GM21825 (cell line): ENCODE measurements around the gene RPL36.
"Not testable (repeated sequence)": the region's sequence is repeated elsewhere in the genome, so short reads cannot be mapped to it uniquely, and the experiment has no call there.

Experiments used
- ATAC-seq: cut with Tn5 transposase; IDR thresholded peaks from one replicate; pipeline ENCODE4 v1.9.1; 2021; ENCODE audit warnings: mild to moderate bottlenecking, moderate library complexity; ENCODE audit not compliant: unreplicated experiment

Gene RPL36

GRCh38 chr19:5688262-5688881 is 1.7 kb upstream of the RPL36 start:
- ATAC-seq = not testable (repeated sequence)

DNA sequence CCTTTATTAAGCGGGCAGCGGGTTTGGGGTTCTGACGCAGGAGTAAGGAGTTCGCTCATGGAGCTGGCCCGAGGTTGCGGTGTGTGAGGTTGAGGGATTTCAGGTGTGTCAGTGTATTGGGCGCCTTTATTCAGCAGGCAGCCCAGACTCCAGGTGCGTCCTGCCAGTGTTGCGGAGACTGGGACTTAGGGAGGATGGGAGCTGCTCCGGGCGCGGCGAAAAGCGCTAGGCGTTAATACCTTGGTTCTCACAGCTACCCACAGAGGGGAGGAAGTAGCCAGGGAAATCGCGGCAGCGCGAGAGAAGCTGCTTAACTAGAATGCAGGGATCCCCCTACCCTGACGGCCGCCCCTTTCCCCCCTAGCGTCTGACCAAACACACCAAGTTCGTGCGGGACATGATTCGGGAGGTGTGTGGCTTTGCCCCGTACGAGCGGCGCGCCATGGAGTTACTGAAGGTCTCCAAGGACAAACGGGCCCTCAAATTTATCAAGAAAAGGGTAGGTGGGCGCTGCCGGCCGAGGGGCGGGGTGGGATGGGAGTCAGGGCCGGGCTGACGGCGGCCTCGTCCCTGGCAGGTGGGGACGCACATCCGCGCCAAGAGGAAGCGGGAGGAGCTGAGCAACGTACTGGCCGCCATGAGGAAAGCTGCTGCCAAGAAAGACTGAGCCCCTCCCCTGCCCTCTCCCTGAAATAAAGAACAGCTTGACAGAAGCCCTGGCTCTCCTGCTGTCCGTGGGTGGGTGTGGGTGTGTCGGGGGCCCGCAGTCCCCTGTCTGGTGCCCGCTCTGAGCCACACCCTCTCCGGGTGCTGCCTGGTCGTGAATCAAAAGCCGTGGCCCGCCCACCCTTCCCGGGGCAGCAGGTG is 1.1 kb downstream of the RPL36 start:
- no peak for ATAC-seq

DNA sequence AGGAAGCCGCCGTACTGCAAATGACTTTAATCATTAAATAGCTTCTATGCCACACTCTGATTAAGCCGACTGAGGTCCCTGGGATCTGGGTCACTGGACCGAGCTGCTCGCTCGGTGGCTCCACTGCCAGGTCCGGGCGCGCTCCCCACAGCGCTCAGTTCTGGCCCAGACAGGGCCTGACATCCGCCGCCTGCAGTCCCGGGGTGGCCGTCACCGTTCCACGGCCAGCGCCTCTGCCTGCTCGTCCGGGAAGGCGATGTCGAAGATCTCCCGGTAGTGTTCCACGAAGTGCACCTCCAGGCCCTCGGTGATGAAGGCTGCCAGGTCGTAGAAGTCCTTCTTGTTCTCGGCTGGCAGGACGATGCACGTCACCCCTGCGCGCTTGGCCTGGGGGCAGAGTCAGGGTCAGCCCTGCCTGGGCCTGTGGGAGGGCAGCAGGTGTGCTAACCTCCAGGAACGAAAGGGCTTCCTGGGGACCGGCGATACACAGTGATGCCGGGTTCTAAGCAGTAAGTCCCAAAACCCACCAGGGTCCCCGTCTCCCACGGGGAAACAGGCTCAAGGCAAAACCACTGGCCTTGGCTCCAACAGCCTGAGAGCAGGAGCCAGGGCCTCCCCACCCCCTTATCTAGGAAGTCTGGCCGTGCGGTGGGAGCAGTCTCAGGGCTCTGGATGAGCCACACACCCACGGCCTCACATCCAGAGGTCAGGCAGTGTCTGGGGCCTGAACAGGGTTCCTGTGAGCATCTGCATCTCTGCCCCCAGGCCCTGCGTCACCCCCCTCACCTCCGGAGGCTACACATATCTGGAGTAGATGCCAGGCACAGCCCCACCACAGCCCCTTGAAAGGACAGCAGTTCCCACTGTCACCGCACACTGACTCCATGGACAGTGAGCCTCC is 2.0 kb downstream of the RPL36 start:
- ATAC-seq = no peak

DNA sequence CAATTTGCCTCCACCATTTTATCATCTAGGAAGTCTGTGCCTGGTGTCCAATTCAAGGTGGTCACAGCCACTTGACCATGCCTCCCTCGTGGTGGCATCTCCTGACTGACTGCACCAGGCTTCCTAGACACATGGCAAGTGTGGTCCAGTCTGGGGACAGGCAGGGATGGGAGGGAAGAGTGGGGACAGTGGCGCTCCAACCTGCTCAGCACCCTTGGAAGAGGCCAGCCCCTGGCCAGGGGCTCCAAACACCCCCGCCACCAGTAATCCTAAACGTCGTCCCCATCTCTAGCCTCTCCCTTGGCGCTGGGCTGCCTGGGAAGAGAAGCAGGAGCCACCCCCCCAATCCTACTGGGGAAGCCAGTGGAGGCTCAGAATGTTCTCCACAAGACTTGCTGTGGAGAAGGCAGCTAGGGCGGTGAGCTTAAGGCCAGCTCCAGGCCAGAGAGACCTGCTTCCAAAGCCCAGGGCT is 2.7 kb downstream of the RPL36 start:
- no peak for ATAC-seq

GRCh38 chr19:5693195-5694166 is 3.4 kb downstream of the RPL36 start:
- ATAC-seq = no peak

DNA sequence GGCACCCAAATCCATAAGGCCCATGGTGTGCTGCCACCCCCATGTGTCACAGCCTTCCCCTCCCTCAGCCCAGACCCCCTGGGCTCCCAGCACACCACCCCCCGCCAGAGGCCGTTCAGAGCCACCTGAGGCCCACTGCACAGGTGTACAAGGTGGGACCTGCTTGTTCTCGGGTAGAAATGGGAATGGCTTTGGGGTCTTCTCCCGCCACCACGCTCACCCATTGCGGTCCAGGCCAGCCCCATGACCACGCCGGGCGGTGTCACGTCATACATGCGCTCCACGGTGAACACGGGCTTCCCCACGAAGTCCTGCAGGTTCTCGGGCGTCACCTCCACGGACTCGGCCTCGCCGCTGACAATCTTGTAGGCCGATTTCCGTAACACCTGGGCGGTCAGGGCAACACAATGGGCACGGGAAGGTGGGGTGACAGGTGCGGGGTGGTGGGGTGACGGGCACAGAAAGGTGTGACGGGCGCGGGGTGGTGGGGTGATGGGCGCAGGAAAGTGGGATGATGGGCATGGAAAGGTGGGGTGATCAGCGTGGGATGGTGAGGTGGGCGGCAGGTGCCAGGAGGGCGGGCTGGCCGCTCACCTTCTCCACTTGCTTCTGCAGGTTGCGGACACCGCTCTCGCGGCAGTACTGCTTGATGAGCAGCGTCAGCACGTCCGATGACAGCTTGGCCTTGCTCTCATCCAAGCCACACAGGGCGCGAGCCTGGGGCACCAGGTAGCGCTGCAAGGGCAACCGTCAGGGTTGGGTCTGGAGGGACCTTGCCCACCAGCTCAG is 4.3 kb downstream of the RPL36 start:
- no peak for ATAC-seq

GRCh38 chr19:5694956-5695648 is 5.0 kb downstream of the RPL36 start:
- no peak for ATAC-seq

- ATAC-seq = no peak
Measured at GRCh38 chr19:5695649-5696195, 5.6 kb downstream of the RPL36 start.

- ATAC-seq = no peak
Measured at GRCh38 chr19:5696196-5697021, 6.3 kb downstream of the RPL36 start.

DNA sequence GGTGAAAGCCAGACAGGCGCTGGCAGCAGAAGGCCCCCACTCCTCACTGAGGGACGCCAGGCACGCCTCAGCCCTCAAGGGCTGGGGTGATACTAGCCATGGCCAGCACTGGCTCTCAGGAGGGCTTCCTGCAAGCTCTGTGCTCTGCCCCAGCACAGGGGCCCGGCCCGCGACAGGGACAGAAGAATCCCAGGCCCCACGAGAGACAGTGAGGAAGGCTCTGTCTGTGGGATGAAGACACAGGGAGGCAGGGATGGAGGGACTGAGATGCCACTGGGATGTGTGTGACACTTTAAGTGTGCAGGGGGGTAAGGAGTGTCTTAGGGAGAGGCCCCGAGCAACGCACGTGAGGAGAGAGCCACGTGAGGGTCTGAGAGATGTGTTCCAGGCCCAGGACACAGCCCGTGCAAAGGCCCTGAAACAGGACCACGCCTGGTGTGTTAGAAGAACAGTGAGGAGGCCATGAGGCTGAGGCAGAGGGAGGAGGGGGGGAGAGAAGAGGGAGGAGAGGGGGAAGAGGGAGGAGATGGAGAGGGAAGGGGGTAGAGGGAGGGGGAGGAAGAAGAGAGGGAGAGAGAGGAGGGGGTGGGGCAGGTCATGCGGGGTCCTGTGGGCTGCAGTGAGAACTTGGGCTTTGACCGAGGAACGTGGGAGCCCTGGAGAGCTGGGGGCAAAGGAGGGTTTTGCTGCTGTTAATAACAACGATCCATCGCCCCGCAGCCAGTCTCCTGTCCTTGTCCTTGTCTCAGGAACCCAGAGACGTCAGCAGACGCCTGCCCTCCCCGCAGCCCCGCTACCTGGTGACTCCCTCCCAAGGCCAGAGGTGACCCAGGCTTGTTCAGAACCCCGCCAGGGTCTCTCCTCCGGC is 7.2 kb downstream of the RPL36 start:
- ATAC-seq = no peak

DNA sequence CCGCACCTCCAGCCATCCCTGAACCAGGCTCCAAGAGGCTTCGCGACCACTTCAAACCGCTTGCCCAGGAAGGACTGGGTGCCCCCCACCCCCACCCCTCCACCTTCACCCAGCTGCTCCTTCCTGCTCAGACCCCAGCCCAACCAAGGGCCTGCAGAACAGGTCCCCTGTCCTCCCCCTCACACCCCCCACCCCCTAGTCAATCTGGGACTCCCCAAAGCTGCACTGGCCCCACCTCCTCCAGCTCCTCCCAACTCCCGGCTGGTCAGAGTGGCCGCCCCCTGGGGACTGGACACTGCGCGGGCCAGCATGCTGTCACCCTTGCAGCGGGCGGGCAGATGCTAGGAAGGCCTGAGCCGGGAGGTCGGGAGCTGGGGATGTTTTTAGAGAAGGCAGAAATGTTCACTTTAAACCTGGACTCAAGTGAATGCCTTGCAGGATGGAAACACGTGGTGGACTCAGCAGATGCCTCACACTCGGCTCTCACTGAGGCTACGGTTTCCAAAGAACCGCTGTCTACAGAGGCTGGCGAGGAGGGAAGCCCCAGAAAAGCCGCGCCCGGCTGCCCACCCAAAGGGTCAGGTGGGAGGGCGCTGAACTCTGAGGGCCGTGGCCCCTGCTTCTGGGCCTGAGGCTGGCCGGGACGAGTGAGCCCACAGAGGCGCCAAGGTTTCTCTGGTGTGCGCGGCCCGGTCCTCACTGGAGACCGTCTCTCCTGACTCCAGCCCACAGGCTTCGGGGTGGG is 8.0 kb downstream of the RPL36 start:
- no peak for ATAC-seq

DNA sequence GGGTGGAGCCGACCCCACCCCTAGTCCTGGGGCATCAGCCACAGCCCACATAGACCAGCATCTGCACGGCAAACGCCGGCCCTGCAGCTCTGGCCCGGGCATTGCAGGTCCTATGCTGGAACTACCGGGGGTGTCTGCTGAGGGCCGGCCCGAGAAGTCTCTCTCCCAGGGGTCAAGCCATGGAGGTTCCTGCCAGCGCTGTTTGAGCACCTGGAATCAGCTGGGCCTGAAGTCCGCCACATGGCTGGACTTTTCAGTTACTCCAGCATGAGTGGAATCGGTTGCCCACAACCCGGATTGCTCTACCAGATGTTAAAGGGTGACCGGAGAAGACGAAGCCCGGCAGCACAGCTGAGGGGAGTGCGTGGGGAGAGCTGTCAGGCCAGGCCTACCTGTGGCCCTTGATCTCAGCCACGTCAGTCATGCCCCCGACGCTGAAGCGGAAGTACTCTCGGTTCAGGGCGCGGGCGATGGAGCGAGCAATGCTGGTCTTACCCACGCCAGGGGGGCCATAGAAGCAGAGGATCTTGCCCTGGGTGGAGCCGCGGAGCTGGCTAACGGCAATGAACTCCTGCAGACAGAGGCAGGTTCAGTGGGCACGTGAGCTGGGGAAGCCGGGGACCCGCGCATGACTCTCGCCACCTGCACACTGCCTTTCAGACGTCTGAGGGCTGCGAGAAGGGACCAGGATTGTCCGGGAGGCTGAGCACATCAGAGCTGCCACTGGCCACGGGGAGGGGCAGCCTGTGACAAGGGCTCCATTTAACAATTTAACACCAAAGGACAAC is 8.7 kb downstream of the RPL36 start:
- ATAC-seq = no peak

GRCh38 chr19:5700455-5701092 is 10.5 kb downstream of the RPL36 start:
- no peak for ATAC-seq

- not testable (repeated sequence) for ATAC-seq
Measured at GRCh38 chr19:5702053-5702410, 11.9 kb downstream of the RPL36 start.
